Subcutaneous preadipocyte (primary cell): ENCODE results near the gene RIN1. TPM values are rescaled to one million over a fixed set of nuclear protein-coding genes. Genes with fewer than 3 reads are reported as not detected.

ENCODE experiments used
- small RNA-seq: library from RNA; depleted of rRNA; stranded (forward); fragments of <200 nt; gene quantifications from one replicate; pipeline ENCODE3, GENCODE V24; 2012
- total RNA-seq: library from RNA; depleted of rRNA; stranded (reverse); fragments of >200 nt; gene quantifications from 2 replicates; pipeline ENCODE4 v1.2.3, GENCODE V29; 2012

Gene RIN1
- 53.3 and 68.2 TPM in 2 replicates for total RNA-seq

GRCh38 chr11:66336234-66337102 lies at the start of gene RIN1:
Gene RIN1, minus strand, starts transcription at chr11:66336434. Its CDS starts 32 bp downstream, at chr11:66336402.

GRCh38 chr11:66371627-66372415 lies 35.6 kb upstream of the RIN1 start, which contains the start of gene SLC29A2:
Gene SLC29A2, minus strand, starts transcription at chr11:66371760. Its CDS starts 169 bp downstream, at chr11:66371591.

GRCh38 chr11:66347425-66348276 lies 11.4 kb upstream of the RIN1 start, which contains the start of gene B4GAT1:
Gene B4GAT1, minus strand, starts transcription at chr11:66347629. Its CDS starts 84 bp downstream, at chr11:66347545.

GRCh38 chr11:66344550-66345315 lies 8.5 kb upstream of the RIN1 start, which contains the start of gene BRMS1:
Gene BRMS1, minus strand, starts transcription at chr11:66345104. Its CDS starts 2,870 bp downstream, at chr11:66342234.

GRCh38 chr11:66316849-66317251 lies 19.4 kb downstream of the RIN1 start, which contains the start of gene CD248:
Gene CD248, minus strand, starts transcription at chr11:66317044. Its CDS starts 17 bp downstream, at chr11:66317027.

GRCh38 chr11:66291706-66292542 lies 44.3 kb downstream of the RIN1 start, which contains the start of gene TMEM151A:
Gene TMEM151A, plus strand, starts transcription at chr11:66291894. Its CDS starts 120 bp downstream, at chr11:66292014.

GRCh38 chr11:66288671-66289547 lies 47.3 kb downstream of the RIN1 start, which contains the start of gene YIF1A:
Gene YIF1A, minus strand, starts transcription at chr11:66289143. Its CDS starts 158 bp downstream, at chr11:66288985.

Small RNA genes lying within 50 kb of the gene (small RNA-seq; reads per million reads assigned to genes)
- gene RF00017, result not detected

Other genes with a start within 250 kb of the RIN1 start
- gene KLC2, start 78.7 kb downstream of the RIN1 start, total RNA-seq, result 14.0 and 17.0 TPM in 2 replicates
- gene RAB1B, start 67.8 kb downstream of the RIN1 start, total RNA-seq, result 81.6 and 93.1 TPM in 2 replicates
- 0.73 TPM in 1 of 2 replicates, not detected in the other for gene CNIH2, start 58.3 kb downstream of the RIN1 start, total RNA-seq
- gene YIF1A, start 47.3 kb downstream of the RIN1 start, total RNA-seq, result 167 and 193 TPM in 2 replicates
- gene TMEM151A, start 44.5 kb downstream of the RIN1 start, total RNA-seq, result under 0.01 and 0.20 TPM in 2 replicates
- 63.5 and 135 TPM in 2 replicates for gene CD248, start 19.4 kb downstream of the RIN1 start, total RNA-seq
- gene BRMS1, start 8.7 kb upstream of the RIN1 start, total RNA-seq, result 39.7 and 45.0 TPM in 2 replicates
- gene B4GAT1, start 11.2 kb upstream of the RIN1 start, total RNA-seq, result 17.2 and 19.8 TPM in 2 replicates
- 0.37 and 0.39 TPM in 2 replicates for gene SLC29A2, start 35.3 kb upstream of the RIN1 start, total RNA-seq
- gene NPAS4, start 84.6 kb upstream of the RIN1 start, total RNA-seq, result not detected in 2 replicates
- 38.9 and 43.7 TPM in 2 replicates for gene MRPL11, start 102.4 kb upstream of the RIN1 start, total RNA-seq
- 8.5 and 11.5 TPM in 2 replicates for gene PELI3, start 130.5 kb upstream of the RIN1 start, total RNA-seq
- 43.4 and 48.5 TPM in 2 replicates for gene DPP3, start 144.0 kb upstream of the RIN1 start, total RNA-seq
- gene BBS1, start 174.2 kb upstream of the RIN1 start, total RNA-seq, result 29.1 and 31.2 TPM in 2 replicates
- gene ZDHHC24, start 209.6 kb upstream of the RIN1 start, total RNA-seq, result 8.8 and 12.9 TPM in 2 replicates
- gene ACTN3, start 210.5 kb upstream of the RIN1 start, total RNA-seq, result under 0.01 TPM in 1 of 2 replicates, not detected in the other
- 5.3 and 15.4 TPM in 2 replicates for gene CTSF, start 232.2 kb upstream of the RIN1 start, total RNA-seq